AG04450 (cell line): ENCODE data around the gene SPAG7. TPM values are rescaled to one million over a fixed set of nuclear protein-coding genes. Genes with fewer than 3 reads are reported as not detected.

Source experiments
- CTCF ChIA-PET: fragments of 300-600, 350-600 bp; formaldehyde crosslinking; extraction: SDS; loops from one replicate; lab custom pipeline; 2022; ENCODE audit warnings: antibody characterized with exemption, inconsistent platforms; lab: Charles Lee
- POLR2A ChIA-PET: fragments of 350-600 bp; formaldehyde crosslinking; extraction: SDS; loops from one replicate; lab custom pipeline; 2021; ENCODE audit warnings: antibody characterized with exemption, inconsistent platforms; lab: Yijun Ruan, JAX
- DNase-seq: peaks from one replicate; pipeline ENCODE4 v3.0.0-alpha.2; 2011; ENCODE audit warnings: low read depth, low spot score
- H3K27ac ChIP-seq: one replicate; pipeline ENCODE4 v1.5.1; 2012; ENCODE audit warnings: low read depth, low read length, control low read depth
- H3K27me3 ChIP-seq: one replicate; pipeline ENCODE4 v1.6.0; 2012; ENCODE audit warnings: low read length; ENCODE audit not compliant: control insufficient read depth, insufficient read depth
- H3K4me3 ChIP-seq: 2 replicates; pipeline ENCODE4 v1.5.1; 2011; ENCODE audit warnings: mild to moderate bottlenecking, low read depth, low read length, control low read depth
- H3K9me3 ChIP-seq: 2 replicates; pipeline ENCODE4 v1.5.1; 2012; ENCODE audit warnings: low read length; ENCODE audit not compliant: control insufficient read depth, insufficient read depth
- polyA plus RNA-seq: library from polyadenylated mRNA; depleted of rRNA; stranded (reverse); fragments of >200 nt; gene quantifications from 2 replicates; pipeline ENCODE4 v1.2.3, GENCODE V29; 2011
- TF ChIP-seq, protein P1 (sequence below): IDR thresholded peaks from 2 replicates; pipeline ENCODE4 v1.5.1; 2011; ENCODE audit warnings: low read depth, low read length, control low read depth, inconsistent platforms

Gene SPAG7
- polyA plus RNA-seq, 1 experiment = 71.1 TPM

DNA sequence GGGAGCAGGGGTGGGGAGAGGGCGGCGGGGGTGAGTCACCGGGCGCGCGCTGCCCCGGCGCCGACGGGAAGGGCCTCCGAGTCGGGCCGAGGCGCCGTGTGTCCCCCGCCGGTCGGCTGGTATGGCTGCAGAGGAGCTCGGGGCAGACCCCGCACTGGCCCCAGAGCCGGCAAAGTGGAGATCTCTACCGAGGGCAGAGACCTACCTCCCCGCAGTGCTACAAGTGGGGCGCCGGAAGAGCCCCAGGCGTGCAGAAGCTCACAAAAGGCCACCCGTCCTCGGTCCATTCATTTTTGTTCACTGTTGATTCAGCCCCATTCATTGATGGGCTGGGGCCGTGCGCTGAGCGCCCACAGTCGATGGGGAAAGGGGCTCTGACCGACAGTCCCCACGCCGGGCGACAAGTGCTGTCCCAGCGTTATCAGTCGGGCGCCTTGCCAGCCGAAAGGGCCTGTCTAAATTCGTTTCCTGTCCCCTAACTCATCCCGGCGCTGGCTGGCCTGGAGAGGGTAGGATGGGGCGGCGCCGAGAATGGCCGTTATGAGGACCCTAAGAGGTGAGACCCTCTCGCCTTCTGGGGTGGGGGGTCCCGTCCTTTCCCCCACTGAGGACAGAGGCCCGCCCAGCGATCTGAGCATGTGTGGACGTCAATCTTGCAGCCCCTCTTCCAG lies 17.4 kb downstream of the SPAG7 start:
- POLR2A ChIA-PET = interaction anchor here (1.1 to 9.1 kb wide), 3 partner anchors 11 to 48 kb away, joined by 3 to 128 read pairs (median 18); partner anchors contain the start of genes KIF1C, RNF167, SLC25A11 and SPAG7
- Histone ChIP-seq H3K9me3 (peaks cover 3% of the 10 kb centered on the region; the same call in 1 of the 2 replicates), H3K27ac (peak overlapping the region; percentile 91), H3K27me3 (no peaks in the 10 kb centered on the region), H3K4me3 (peak overlapping the region; percentile 48)
- TF ChIP-seq, protein P1, sequence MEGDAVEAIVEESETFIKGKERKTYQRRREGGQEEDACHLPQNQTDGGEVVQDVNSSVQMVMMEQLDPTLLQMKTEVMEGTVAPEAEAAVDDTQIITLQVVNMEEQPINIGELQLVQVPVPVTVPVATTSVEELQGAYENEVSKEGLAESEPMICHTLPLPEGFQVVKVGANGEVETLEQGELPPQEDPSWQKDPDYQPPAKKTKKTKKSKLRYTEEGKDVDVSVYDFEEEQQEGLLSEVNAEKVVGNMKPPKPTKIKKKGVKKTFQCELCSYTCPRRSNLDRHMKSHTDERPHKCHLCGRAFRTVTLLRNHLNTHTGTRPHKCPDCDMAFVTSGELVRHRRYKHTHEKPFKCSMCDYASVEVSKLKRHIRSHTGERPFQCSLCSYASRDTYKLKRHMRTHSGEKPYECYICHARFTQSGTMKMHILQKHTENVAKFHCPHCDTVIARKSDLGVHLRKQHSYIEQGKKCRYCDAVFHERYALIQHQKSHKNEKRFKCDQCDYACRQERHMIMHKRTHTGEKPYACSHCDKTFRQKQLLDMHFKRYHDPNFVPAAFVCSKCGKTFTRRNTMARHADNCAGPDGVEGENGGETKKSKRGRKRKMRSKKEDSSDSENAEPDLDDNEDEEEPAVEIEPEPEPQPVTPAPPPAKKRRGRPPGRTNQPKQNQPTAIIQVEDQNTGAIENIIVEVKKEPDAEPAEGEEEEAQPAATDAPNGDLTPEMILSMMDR = no peak
- CTCF ChIA-PET = no interaction called here
- no peak for DNase-seq

DNA sequence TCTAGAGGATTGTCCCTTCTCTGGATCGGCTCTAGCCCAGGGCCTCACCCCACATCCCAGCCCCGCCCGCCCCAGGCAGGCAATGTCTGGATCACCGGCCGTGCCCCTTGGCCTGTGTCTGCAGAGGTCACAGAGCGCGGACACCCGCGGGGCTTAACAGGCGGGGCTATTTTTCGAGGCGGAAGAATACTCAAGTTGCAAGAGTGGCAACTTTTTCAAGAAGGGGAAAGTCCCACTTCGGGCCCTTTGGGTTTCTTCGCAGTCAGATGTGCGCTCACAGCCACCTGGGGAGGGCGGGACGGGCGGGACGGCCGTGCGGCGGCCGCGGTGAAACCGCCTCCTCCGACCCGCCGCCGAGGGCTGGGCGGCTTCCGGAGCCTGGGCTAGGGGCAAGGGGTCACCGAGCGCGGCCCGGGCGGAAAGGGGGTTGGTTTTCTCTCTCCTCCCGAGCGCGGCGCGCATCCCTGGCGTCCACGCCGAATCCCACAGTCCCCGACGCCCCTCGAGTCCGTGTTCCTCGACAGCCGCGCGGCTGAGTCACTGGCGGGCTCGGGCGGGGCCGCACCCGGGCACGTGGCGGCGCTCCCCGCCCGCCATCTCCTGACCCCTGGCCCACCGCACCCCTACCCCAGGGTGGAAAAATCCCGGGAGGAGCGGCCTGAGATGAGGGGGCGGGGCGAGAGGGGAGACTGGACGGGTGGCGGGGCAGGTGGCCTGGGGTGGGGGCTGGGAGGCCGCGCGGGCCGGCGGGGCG lies 18.1 kb downstream of the SPAG7 start:
- ChIA-PET POLR2A (interaction anchor here (1.1 to 9.1 kb wide), 3 partner anchors 10 to 49 kb away, joined by 3 to 128 read pairs (median 18); partner anchors contain the start of genes KIF1C, RNF167, SLC25A11 and SPAG7), CTCF (no interaction called here)
- DNase-seq = no peak
- TF ChIP-seq, protein P1 = no peak
- Histone ChIP-seq H3K4me3 (peak overlapping the region; percentile 99), H3K27ac (peak overlapping the region; percentile 91), H3K9me3 (peaks cover 3% of the 10 kb centered on the region; the same call in 1 of the 2 replicates), H3K27me3 (no peaks in the 10 kb centered on the region)

DNA sequence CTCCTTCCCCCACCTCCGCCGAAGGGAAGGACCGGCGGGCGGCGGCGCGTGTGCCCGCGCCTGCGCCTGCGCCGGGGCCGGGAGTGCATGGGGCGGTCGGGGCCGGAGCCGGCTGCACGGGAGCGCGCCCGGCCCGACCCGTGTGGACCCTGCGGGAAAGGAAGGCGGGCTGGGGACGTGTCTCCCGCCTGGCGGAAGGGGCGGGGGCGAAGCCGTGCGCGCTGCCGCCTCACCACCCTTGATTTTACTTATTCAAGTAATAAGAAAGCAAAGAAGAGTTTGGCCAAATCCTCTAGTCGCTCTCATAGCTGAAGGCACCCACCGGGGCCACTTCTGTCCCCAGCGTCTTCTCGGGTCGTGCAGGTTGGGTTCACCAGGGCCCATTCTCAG lies 18.7 kb downstream of the SPAG7 start:
- DNase-seq = no peak
- ChIA-PET CTCF (no interaction called here), POLR2A (interaction anchor here (1.8 to 9.1 kb wide), 3 partner anchors 9 to 49 kb away, joined by 11 to 128 read pairs (median 18); partner anchors contain the start of genes INCA1, KIF1C, RNF167 and SLC25A11)
- H3K9me3 ChIP-seq = peaks cover 3% of the 10 kb centered on the region; the same call in 1 of the 2 replicates
- H3K4me3 ChIP-seq = peak overlapping the region; percentile 99
- H3K27me3 ChIP-seq = no peaks in the 10 kb centered on the region
- peak overlapping the region; percentile 91 for H3K27ac ChIP-seq
- TF ChIP-seq, protein P1 = no peak

DNA sequence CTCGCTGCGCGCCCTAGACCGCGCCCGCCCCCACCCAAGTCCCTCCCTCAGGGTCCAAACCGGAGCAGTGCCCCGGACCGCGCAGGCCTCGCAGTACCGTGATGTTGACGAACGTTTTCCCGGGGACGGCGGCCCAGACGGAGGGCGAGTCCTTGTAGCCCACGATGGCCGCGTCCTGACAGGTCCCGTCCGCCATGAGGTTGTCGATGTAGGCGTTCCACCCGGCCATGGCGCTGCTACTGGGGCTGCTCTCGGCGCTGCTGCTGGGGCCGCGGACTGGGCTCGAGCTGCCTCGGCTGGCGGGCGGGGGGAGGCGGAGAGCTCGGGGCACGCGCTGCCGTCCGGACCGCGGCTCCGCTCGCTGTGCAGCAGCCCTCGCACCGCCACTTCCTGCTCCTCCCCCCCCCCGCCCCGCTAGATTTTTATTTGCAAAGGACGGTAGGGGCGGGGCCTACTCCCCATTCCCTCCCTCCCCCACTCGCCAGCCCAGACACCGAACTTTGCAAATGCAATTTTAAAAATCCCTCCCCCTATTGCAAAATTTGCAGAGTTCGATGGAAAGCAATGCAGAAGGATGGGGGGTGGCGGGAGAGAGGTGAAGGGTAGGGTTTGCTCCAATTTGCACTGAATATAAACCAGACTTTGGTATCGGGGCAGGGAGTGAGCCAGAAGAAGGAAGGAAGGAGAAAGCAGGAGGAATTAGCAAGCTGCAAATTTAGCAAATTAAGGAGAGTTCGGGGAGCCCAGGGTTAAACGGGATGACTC lies 19.3 kb downstream of the SPAG7 start, which contains the start of gene PFN1:
PFN1 (minus strand) TSS at position 365 of the 765 bp plus-strand sequence; CDS start at position 229, 136 bp downstream.
- TF ChIP-seq, protein P1 = no peak
- Histone ChIP-seq H3K27ac (peak within 1 kb of the TSS; percentile 93), H3K27me3 (no peaks in the 10 kb centered on the region), H3K9me3 (peaks cover 3% of the 10 kb centered on the region; the same call in 1 of the 2 replicates), H3K4me3 (peak within 1 kb of the TSS; percentile 99)
- CTCF ChIA-PET = no interaction called here
- POLR2A ChIA-PET = interaction anchor here (0.6 to 9.1 kb wide), 4 partner anchors 9 to 88 kb away, joined by 4 to 128 read pairs (median 14); partner anchors contain the start of genes INCA1, KIF1C, RNF167 and SLC25A11
- peak; percentile 83 for DNase-seq
